ENCODE results near the gene FFAR1. TPM values are rescaled to one million over a fixed set of nuclear protein-coding genes. Genes with fewer than 3 reads are reported as not detected.

FFAR1 gene
- total RNA-seq, 1 donor from 2014 or later, result 0.04 TPM

GRCh38 chr19:35315883-35316282 lies 31.8 kb upstream of the FFAR1 start:
- no peaks in the 10 kb centered on the region for H3K36me3 ChIP-seq (ENCODE audit: control insufficient read depth, insufficient read depth, low read length)
- no peak for DNase-seq (ENCODE audit: low read depth)
- H3K27me3 ChIP-seq (ENCODE audit: control insufficient read depth, insufficient read depth, low read length), result no peaks in the 10 kb centered on the region
- TF ChIP-seq CTCF (IDR thresholded peaks at IDR 0.05; ENCODE audit: insufficient read depth, low read length, poor library complexity, severe bottlenecking), result no peak
- H3K4me3 ChIP-seq (ENCODE audit: low read depth, low read length), result no peak overlapping the region

GRCh38 chr19:35316560-35316959 lies 31.1 kb upstream of the FFAR1 start:
- no peaks in the 10 kb centered on the region for H3K36me3 ChIP-seq (ENCODE audit: control insufficient read depth, insufficient read depth, low read length)
- H3K4me3 ChIP-seq (ENCODE audit: low read depth, low read length), result no peak overlapping the region
- DNase-seq (ENCODE audit: low read depth), result no peak
- no peaks in the 10 kb centered on the region for H3K27me3 ChIP-seq (ENCODE audit: control insufficient read depth, insufficient read depth, low read length)
- TF ChIP-seq CTCF (IDR thresholded peaks at IDR 0.05; ENCODE audit: insufficient read depth, low read length, poor library complexity, severe bottlenecking), result no peak

- H3K27me3 ChIP-seq (ENCODE audit: control insufficient read depth, insufficient read depth, low read length), result no peaks in the 10 kb centered on the region
- TF ChIP-seq CTCF (IDR thresholded peaks at IDR 0.05; ENCODE audit: insufficient read depth, low read length, poor library complexity, severe bottlenecking), result no peak
- no peak overlapping the region for H3K4me3 ChIP-seq (ENCODE audit: low read depth, low read length)
- no peaks in the 10 kb centered on the region for H3K36me3 ChIP-seq (ENCODE audit: control insufficient read depth, insufficient read depth, low read length)
- DNase-seq (ENCODE audit: low read depth), result no peak
Observed at GRCh38 chr19:35317464-35318043, 30.1 kb upstream of the FFAR1 start.

GRCh38 chr19:35318679-35319448 lies 28.8 kb upstream of the FFAR1 start:
- peak; percentile 56 for DNase-seq (ENCODE audit: low read depth)
- Histone ChIP-seq H3K4me3 (ENCODE audit: low read depth, low read length) (no peak overlapping the region), H3K27me3 (ENCODE audit: control insufficient read depth, insufficient read depth, low read length) (no peaks in the 10 kb centered on the region), H3K36me3 (ENCODE audit: control insufficient read depth, insufficient read depth, low read length) (no peaks in the 10 kb centered on the region)
- no peak for TF ChIP-seq CTCF (IDR thresholded peaks at IDR 0.05; ENCODE audit: insufficient read depth, low read length, poor library complexity, severe bottlenecking)

GRCh38 chr19:35320065-35320713 lies 27.5 kb upstream of the FFAR1 start:
- Histone ChIP-seq H3K27me3 (ENCODE audit: control insufficient read depth, insufficient read depth, low read length) (no peaks in the 10 kb centered on the region), H3K36me3 (ENCODE audit: control insufficient read depth, insufficient read depth, low read length) (no peaks in the 10 kb centered on the region), H3K4me3 (ENCODE audit: low read depth, low read length) (no peak overlapping the region)
- DNase-seq (ENCODE audit: low read depth), result no peak
- TF ChIP-seq CTCF (IDR thresholded peaks at IDR 0.05; ENCODE audit: insufficient read depth, low read length, poor library complexity, severe bottlenecking), result no peak
